Subcutaneous abdominal adipose tissue (tissue), 5 donors: Measurements from ENCODE around the gene ARID5A.

Experiments
- H3K27ac ChIP-seq: one replicate; pipeline ENCODE4 v1.7.0; 2013; ENCODE audit warnings: low read depth, mild to moderate bottlenecking, inconsistent platforms, low read length, moderate library complexity
- H3K27me3 ChIP-seq, 5 donors: one replicate each; pipeline ENCODE4 v1.7.0; 2013; ENCODE audit warnings: low read length in 5 of 5, inconsistent platforms in 1 of 5; ENCODE audit not compliant: control insufficient read depth in 5 of 5, insufficient read depth in 4 of 5
- H3K36me3 ChIP-seq, 5 donors: one replicate each; pipeline ENCODE4 v1.7.0; 2013; ENCODE audit warnings: low read length in 5 of 5; ENCODE audit not compliant: control insufficient read depth in 5 of 5, insufficient read depth in 5 of 5
- H3K4me1 ChIP-seq, 5 donors: one replicate each; pipeline ENCODE4 v1.7.0; 2013; ENCODE audit warnings: low read length in 5 of 5, mild to moderate bottlenecking in 3 of 5, moderate library complexity in 1 of 5; ENCODE audit not compliant: control insufficient read depth in 5 of 5, insufficient read depth in 5 of 5
- H3K4me3 ChIP-seq, 5 donors: one replicate each; pipeline ENCODE4 v1.7.0; 2013; ENCODE audit warnings: low read length in 5 of 5, low read depth in 1 of 5
- H3K9ac ChIP-seq, 5 donors: one replicate each; pipeline ENCODE4 v1.7.0; 2013; ENCODE audit warnings: low read length in 5 of 5, mild to moderate bottlenecking in 4 of 5, moderate library complexity in 3 of 5
- H3K9me3 ChIP-seq, 5 donors: one replicate each; pipeline ENCODE4 v1.7.0; 2013; ENCODE audit warnings: low read length in 5 of 5; ENCODE audit not compliant: control insufficient read depth in 5 of 5
- donor health status: healthy.
- donor health status: healthy.
- donor health status: healthy.
- donor health status: healthy.
- donor health status: healthy.

The ARID5A gene

DNA sequence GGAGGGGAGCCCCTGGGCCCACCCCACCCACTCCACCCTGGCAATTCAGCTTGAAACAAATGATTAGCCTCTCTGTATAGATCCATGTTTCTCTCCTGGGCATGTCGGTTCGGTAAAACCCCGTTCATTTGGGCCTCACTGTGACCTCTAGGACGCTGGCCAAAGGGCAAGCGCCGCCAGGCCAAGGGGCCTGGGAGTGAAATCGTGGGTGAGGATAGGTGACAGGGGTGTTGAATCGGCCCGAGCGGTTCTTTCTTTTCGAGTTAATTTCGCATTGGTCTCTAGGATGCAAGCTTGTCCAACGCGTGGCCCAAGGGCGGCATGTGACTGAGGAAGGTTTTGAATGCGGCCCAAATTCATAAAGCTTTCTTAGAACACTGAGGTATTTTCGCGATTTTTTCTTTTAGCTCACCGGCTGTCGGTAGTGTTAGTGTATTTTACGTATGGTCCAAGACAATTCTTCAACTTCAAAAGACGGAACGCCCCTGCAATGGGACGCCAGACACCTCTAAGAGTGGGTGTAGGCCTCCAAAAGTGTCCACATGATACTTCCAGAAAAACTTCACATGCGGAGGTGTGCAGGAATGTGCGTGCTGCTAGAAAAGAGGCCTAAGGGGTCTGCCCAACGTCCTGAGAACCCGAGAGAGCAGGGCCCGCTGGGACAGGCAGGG lies 9.8 kb upstream of the ARID5A start:
- peak overlapping the region in 4 of 5 donors; percentile 1 to 78 (median 65) for H3K9ac ChIP-seq
- H3K36me3 ChIP-seq = no peaks in the 10 kb centered on the region
- peak overlapping the region in 4 of 5 donors; percentile 31 to 71 (median 67) for H3K4me3 ChIP-seq
- H3K9me3 ChIP-seq = no peaks in the 10 kb centered on the region
- peaks cover 0 to 12% (median 0%) of the 10 kb centered on the region in 5 donors for H3K27me3 ChIP-seq
- peak overlapping the region; percentile 23 for H3K27ac ChIP-seq
- H3K4me1 ChIP-seq = peaks cover 8 to 43% (median 37%) of the 10 kb centered on the region in 5 donors

DNA sequence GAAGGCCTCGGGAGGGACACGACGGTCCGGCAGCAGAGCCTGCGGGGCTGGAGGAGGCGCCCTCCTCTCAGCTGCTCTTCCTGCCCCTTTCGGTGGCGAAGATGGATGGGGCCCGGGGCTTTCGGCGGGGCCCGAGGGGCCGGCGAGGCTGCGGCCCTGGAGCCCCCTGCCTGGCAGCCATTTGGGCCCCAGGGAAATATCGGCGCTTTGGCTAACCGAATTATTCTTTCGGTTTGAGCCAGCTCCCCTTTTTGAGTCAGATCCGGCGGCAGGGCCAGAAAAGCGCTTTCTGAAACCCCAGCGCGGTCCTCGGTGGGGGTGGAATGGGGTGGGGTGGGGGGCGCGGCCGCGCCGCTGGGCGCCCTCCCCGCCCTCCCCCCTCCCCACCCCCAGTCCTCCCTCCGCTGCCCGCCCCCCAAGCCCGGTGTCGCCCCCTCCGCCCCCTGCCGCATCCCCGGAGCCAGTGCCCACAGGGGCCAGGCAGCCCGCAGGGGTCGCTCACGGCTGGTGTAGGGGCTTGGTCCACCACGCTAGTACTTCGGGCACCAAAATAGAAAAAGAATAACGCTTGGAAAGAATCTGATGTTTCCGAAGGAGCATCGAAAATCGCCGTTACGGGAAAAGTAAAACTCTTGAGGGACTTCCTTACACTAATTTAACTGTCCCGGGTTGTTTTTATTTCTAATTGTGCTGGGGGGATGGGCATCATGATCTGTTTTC lies 9.1 kb upstream of the ARID5A start:
- Histone ChIP-seq H3K27me3 (peaks cover 0 to 9% (median 0%) of the 10 kb centered on the region in 5 donors), H3K36me3 (no peaks in the 10 kb centered on the region), H3K4me1 (peaks cover 10 to 48% (median 44%) of the 10 kb centered on the region in 5 donors), H3K4me3 (peak overlapping the region; percentile 31 to 71 (median 65)), H3K27ac (peak overlapping the region; percentile 67), H3K9ac (peak overlapping the region in 4 of 5 donors; percentile 1 to 78 (median 65)), H3K9me3 (no peaks in the 10 kb centered on the region)

DNA sequence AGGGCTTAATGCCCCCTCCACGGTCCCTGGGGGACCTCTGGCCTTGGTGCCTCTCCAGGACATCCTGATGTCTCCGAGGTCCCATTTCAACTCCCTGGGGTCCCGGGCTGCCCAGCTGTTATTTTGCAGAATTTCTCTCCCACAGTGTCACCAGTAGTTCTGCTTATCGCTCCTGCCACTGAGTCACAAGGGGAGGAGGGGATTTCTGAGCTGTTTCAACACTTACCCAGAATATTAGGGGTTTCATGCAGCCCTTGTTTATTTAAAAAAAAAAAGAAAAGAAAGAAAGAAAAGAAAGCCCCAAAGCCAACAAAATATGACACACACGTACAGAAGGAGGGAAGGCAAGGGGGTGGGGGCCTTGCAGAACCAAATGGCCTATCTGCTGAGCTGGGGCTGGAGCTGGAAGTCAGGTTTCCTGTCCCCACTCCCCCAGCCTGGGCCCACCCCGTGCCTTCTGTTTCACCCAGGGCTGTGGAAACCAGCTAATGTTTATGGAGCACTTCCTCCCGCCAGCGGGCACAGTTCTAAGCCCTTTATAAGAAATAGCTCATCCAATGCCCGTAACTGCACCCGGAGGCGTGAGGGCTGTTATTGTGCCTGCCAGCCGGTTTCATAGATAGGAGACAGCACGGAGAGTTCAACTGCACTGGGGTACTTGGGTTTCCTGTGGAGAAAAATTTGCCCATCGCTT lies 8.4 kb upstream of the ARID5A start:
- peak overlapping the region in 2 of 5 donors; percentile 35 to 58 for H3K9ac ChIP-seq
- peak overlapping the region; percentile 67 for H3K27ac ChIP-seq
- no peaks in the 10 kb centered on the region for H3K36me3 ChIP-seq
- peaks cover 0 to 4% (median 0%) of the 10 kb centered on the region in 5 donors for H3K27me3 ChIP-seq
- peaks cover 12 to 55% (median 51%) of the 10 kb centered on the region in 5 donors for H3K4me1 ChIP-seq
- H3K4me3 ChIP-seq = peak overlapping the region; percentile 25 to 56 (median 54)
- H3K9me3 ChIP-seq = no peaks in the 10 kb centered on the region

DNA sequence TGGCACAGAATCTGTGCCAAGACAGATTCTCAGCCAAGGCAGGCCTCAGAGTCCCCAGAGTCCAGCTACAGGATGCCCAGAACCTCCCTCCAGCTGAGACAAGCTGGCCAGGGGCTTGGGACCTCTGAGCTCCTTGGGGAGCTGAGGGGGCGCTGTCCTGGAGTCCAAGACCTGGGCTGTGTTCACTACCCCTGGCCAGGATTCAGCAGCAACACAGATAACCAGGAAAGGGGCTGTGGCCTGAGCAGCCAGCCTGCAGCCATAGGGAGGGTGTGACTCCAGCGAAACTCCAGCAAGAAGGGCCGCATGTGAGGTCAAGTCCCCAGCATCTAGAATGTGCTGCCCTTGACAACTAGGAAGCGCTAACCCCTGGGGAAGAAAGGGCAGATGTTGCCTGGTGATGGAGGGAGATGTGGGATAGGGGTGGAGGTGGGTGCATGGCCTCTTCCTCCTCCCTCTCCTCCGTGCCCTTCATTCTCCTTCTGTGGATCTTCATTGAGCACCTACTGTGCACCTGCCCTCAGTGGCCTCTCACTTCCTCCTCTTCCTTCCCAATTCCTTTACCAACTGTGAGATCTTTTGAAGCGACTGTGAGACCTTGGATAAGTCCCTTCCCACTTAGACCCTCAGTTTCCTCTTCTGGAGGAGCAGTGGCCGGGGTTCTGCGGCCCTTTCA lies 7.7 kb upstream of the ARID5A start:
- H3K4me3 ChIP-seq = peak overlapping the region in 1 of 5 donors; percentile 16
- peak overlapping the region; percentile 67 for H3K27ac ChIP-seq
- H3K4me1 ChIP-seq = peaks cover 19 to 59% (median 54%) of the 10 kb centered on the region in 5 donors
- no peaks in the 10 kb centered on the region for H3K36me3 ChIP-seq
- no peaks in the 10 kb centered on the region for H3K9me3 ChIP-seq
- peaks cover 0 to 6% (median 0%) of the 10 kb centered on the region in 5 donors for H3K27me3 ChIP-seq
- no peak overlapping the region for H3K9ac ChIP-seq

DNA sequence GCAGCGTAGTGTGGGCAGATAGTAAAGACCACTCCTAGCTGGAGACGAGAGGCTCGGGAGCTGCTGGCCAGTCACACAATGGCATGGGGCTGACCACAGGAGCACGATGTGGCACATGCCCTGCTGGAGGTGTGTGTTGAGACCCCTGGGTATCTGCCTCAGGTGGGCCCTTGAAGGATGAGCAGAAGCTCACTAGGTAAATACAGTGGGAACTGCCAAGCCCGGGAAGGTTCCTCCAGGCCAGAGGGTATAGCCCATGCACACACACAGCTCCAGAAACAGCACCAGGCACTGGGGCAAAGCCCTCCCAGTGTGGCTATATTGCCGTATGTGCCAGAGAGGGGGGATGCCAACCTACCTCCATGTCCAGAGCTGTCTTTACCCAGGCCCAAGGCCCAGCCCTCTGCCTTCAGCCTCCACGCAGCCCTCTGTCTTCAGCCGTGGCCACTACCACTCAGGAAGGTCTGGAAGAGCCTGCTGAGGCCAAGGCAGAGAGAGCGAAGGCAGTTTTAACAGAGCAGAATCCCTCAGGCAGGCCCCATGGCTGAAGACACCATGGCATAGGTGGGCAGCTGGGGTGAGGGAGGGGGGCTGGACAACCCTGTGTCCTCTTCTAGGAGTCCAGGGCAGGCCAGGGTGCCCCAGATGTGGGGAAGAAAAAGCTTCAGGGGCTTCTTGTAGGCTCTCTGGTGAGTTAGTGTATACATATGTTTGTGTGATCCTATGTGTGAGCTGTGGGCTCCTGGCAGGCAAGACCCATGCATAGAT lies 7.0 kb upstream of the ARID5A start:
- peak overlapping the region in 1 of 5 donors; percentile 33 for H3K9ac ChIP-seq
- H3K4me1 ChIP-seq = peaks cover 24 to 61% (median 58%) of the 10 kb centered on the region in 5 donors
- H3K4me3 ChIP-seq = no peak overlapping the region
- H3K27ac ChIP-seq = no peak overlapping the region
- H3K9me3 ChIP-seq = no peaks in the 10 kb centered on the region
- H3K36me3 ChIP-seq = no peaks in the 10 kb centered on the region
- peaks cover 0 to 7% (median 0%) of the 10 kb centered on the region in 5 donors for H3K27me3 ChIP-seq

DNA sequence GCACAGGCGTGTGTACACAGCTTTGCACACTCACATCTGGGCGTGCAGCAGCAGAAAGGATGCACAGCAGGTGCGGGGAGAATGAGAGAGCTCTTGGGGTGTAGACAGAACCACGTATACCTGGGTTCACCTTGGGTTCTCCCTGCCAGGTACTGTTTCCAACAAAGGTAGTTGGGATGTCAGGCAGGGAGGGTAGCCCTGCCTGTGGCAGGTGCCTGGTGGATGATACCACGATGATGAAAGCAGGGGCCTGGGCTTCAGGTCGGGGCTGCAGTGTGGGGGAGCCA lies 6.5 kb upstream of the ARID5A start:
- Histone ChIP-seq H3K27me3 (peaks cover 0 to 7% (median 0%) of the 10 kb centered on the region in 5 donors), H3K9ac (no peak overlapping the region), H3K4me1 (peaks cover 24 to 66% (median 64%) of the 10 kb centered on the region in 5 donors), H3K36me3 (no peaks in the 10 kb centered on the region), H3K4me3 (no peak overlapping the region), H3K9me3 (no peaks in the 10 kb centered on the region), H3K27ac (no peak overlapping the region)

DNA sequence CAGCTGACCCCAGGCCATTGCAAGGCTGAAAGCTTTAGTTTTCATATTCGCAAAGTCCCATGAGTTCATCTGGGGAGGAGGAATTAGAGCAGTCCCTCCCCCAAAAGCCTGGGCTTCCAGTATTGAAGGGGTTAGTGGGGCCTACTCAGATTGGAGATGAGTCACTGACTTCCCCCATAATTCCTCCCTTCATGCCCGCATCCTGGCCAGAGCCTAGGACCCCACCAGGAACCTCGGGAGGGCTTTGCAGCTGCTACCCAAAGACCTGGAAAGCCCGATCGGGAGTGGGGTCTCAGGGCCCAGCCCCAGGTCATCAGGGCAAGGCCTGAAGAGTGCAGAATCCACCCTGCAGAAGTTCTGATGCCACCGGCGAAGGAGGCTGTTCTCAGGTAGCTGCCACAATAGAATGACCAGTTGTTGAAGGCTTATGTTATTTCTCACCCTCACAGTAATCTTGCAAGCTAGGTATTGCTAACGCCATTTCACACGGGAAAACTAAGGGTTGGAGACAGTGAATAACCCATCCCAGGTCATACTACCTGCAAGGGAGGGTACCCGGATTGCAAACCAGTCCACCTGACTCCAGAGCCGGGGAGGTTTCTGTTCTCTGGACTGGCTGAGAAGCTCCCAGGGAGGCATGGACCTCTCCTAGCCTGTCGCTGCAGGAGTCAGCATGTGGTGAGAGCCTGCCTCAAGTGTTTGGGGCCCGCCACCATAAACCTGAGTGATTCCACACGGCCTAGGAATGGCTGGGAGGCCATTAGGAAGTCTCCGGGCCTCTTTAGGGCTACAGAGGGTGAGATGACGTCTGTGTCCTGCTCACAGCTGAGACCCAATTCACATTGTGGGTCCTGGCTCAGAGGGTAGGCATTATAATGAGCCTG lies 5.8 kb upstream of the ARID5A start:
- no peak overlapping the region for H3K27ac ChIP-seq

DNA sequence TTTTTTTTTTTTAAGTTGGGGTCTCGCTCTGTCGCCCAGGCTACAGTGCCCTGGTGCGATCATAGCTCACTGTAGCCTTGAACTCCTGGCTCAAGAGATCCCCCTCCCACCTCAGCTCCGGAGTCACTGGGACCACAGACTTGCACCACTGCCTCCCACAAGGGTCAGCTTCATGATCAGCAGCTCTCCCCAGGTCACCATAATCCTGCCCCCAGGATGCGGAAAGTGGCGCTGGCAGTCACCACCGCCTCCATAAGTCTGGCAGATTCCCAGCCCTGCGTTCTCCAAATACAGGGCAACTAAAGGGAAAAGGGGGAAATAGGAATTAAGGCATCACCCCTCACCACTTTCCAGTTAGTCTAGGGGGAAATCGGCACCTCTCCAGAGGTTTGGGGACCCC lies 5.2 kb upstream of the ARID5A start:
- peak overlapping the region in 4 of 5 donors; percentile 19 to 52 (median 27) for H3K4me3 ChIP-seq
- peaks cover 26 to 77% (median 74%) of the 10 kb centered on the region in 5 donors for H3K4me1 ChIP-seq

More for the DNA sequence above, 5.8 kb upstream of the ARID5A start:
- H3K4me1 ChIP-seq = peaks cover 24 to 70% (median 69%) of the 10 kb centered on the region in 5 donors
- H3K9me3 ChIP-seq = no peaks in the 10 kb centered on the region
- H3K4me3 ChIP-seq = no peak overlapping the region
- H3K27me3 ChIP-seq = peaks cover 0 to 7% (median 0%) of the 10 kb centered on the region in 5 donors
- H3K36me3 ChIP-seq = no peaks in the 10 kb centered on the region
- no peak overlapping the region for H3K9ac ChIP-seq

More for the DNA sequence above, 5.2 kb upstream of the ARID5A start:
- Histone ChIP-seq H3K9me3 (no peaks in the 10 kb centered on the region), H3K27me3 (peaks cover 0 to 7% (median 0%) of the 10 kb centered on the region in 5 donors), H3K36me3 (no peaks in the 10 kb centered on the region), H3K27ac (peak overlapping the region; percentile 60), H3K9ac (peak overlapping the region in 4 of 5 donors; percentile 48 to 71 (median 67))
